AML-193 (cell line): ENCODE measurements around the gene RABL6.
A peak's percentile ranks its signal among the peaks of the same experiment; 100 is the strongest.
"Not testable (repeated sequence)": the region's sequence is repeated elsewhere in the genome, so short reads cannot be mapped to it uniquely, and the experiment has no call there.

ENCODE experiments used
- DNase-seq, 2 experiments: peaks; one replicate each; lab custom pipeline; 2025; lab: John Stamatoyannopoulos, UW

Gene RABL6

DNA sequence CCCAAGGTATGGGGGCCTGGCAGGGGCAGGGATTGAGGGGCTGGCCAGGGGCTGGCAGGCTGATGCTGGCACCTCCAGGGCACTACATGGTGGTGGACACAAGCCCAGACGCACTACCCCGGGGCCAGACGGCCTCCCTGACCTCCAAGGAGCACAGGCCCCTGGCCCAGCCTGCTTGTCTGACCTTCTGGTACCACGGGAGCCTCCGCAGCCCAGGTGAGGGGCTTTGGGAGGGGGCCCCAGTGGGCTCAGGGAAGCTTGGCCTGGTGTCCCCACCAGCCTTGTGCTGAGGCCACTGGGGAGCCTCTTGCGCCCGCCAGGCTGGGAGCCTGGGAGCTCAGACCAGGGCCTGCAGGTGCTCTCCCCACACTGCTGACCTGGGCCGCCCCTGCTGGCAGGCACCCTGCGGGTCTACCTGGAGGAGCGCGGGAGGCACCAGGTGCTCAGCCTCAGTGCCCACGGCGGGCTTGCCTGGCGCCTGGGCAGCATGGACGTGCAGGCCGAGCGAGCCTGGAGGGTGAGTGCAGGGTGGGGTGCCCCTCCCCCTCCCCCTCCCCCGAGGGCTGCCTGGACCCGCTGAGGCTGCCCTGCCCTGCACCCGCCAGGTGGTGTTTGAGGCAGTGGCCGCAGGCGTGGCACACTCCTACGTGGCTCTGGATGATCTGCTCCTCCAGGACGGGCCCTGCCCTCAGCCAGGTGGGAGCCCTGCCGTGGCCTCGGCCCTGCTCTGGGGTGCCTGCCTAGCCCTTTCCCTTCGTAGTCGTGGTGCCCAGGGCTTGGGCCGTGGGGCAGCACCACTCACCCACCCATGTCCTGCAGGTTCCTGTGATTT, 50.0 kb downstream of the RABL6 start:
- DNase-seq = no peak

DNA sequence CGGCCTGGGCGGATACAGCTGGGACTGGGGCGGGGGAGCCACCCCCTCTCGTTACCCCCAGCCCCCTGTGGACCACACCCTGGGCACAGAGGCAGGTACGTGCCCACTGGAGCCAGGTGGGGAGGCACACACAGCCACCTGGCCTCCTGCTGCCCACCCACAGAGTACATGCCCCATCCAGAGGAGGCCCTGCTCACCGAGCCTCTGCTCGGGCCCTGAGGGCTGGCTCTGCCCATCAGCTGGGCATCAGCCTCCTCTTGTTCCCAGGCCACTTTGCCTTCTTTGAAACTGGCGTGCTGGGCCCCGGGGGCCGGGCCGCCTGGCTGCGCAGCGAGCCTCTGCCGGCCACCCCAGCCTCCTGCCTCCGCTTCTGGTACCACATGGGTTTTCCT, 50.7 kb downstream of the RABL6 start:
- no peak for DNase-seq

DNA sequence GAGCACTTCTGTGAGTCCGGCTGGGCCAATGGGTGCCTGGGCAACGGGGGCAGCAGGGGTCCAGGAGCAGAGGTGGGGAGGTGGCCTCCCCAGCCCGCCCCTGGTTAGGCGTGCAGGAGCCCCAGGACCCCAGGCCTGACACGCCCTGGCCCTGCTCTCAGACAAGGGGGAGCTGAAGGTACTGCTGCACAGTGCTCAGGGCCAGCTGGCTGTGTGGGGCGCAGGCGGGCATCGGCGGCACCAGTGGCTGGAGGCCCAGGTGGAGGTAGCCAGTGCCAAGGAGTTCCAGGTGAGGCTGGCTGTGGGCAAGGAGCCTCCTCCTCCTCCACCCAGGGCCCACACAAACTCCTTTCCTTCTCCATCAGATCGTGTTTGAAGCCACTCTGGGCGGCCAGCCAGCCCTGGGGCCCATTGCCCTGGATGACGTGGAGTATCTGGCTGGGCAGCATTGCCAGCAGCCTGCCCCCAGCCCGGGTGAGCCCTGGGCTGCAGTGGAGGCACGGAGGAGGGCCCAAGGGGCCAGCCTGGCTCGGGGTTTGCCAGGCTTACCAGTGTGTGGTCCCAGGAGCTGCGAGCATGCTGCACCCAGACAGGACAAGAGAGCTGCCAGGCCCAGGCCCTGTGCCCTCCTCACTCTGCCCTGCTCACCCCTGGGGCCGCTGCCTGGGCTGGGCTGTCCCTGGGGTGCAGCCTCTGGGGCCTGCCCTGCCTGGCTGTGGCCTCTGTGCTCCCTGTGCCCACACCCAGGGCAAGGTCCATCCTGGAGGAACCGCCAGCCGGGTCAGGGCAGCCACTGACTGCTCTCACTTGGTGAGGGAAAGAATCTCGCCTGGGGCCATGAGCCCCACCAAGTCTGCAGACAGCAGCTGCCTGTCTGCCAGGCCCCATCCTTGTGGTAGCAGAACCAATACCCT, 51.4 kb downstream of the RABL6 start:
- DNase-seq = no peak

DNA sequence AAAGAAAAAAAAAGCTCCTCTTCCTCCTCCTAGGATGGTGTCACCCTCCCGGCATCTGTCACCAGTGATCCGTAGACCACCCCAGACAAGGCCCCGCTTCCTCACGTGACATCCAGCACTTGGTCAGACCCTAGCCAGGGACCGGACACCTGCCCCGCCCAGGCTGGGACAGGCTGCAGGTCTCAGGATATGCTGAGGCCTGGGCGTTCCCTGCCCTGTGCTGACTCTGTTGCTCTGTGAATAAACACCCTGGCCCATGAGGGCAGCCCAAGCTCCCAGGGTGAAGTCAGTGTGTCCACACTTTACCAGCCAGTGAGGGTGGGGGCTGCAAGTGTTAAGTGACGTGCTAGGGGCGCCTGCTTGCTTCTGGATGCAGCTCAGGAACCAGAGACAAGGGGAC, 52.8 kb downstream of the RABL6 start:
- no peak for DNase-seq

DNA sequence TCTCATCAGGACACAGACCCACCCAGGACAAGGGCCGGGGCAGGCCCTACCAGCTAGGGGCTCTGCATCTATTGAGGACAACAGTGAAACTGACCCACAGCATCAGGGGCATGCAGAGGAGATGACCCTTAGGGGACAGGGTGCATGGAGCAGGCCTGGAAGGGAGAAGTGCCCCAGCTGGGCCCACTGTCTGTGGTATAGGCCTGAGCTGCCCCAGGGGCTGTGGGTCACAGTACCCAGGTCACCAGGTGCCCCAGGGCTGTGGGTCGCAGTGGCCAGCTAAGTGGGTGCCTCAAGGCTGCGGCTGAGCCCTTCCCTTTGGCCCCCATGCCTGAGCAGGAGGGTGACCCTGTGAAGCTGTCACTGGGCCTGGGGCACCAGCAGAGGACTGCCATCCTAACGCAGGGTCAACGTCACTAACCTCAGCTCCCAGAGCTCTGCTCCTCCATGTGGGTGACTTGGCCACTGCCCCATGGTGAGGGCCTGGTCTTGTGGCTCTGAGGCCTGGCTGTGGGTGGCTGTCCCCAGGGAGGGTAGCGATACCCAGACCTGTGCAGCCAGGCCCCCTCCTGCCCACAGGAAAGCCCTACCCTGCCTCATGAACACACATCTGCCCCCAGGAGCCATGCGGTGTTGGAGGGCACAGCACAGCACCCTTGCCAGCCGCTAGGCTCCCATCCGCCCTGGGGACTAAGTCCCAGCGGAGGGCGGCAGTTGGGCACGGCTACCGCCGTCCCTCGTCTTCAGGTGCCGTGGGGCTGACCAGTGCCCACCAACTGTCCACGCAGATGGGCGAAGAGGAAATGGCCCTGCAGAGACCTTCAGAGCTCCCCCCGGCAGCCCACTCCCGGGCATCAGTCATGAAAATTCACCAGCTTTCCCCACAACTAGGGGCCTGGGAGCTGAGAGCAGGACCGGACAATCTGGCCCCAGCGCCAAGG, 53.5 kb downstream of the RABL6 start:
- DNase-seq = no peak

DNA sequence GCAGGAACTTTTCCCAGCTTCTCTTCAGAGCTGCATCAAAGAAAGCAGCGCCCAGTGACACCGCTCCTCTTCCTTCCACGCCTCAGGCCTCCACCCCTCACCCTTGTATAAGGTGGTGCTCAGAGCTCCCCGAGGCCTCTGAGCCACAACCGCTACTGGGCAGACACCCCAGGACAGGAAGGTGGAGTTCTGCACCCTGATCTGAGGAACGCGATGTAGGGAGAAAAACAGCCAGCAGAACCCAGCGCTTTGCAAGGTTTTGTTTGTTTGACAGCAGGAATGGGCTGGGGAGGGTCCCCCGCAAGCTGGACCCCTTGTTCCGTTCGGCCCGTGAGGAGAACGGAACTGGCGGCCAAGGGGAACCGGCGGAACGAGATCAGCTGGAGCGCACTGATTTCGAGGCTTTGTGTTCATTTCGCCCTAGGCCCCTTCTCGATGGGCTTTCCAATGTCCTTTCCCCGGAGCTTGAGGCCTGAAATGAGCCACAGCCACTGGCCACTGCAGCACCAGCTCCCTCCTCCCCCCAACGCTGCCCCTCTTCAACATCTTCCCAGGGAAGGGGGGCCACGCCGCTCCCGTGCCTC, 54.2 kb downstream of the RABL6 start:
- no peak for DNase-seq

DNA sequence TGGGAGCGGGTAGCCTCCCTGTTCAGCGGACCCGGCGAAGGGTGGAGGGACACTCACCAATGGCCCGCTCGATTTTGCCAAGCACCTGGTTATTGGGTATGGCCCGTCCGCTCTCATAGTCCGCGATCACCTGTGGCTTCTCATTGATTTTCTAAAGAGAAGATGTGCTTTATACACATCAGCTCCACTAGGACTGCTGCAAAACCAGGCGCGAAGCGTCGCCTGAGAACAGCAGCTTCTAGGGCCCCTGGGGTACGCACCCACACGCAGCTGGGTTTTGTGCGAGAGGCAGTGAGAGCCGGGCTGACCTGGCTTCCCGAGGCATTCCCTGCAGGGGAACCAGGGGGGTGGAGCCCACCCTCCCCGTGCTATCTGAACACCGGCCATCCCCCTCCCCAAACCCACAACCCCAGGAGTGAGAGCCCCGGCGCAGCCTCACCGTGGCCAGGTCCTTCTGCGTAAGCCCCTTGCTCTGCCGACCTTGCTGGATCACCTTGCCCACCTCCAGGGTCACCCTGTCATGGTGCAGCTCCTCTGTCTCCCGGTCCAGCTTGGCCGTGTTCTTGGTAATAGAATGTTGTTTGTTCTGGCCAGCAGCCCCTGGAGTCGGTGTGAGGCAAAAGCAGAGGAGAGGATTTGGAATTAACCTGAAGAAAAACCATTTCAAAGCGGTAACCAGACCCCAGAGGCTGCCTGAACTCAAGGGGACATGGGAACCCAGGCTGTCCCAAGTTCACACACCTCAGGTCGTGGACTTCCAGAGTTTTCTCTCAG, 55.3 kb downstream of the RABL6 start:
- no peak for DNase-seq

DNA sequence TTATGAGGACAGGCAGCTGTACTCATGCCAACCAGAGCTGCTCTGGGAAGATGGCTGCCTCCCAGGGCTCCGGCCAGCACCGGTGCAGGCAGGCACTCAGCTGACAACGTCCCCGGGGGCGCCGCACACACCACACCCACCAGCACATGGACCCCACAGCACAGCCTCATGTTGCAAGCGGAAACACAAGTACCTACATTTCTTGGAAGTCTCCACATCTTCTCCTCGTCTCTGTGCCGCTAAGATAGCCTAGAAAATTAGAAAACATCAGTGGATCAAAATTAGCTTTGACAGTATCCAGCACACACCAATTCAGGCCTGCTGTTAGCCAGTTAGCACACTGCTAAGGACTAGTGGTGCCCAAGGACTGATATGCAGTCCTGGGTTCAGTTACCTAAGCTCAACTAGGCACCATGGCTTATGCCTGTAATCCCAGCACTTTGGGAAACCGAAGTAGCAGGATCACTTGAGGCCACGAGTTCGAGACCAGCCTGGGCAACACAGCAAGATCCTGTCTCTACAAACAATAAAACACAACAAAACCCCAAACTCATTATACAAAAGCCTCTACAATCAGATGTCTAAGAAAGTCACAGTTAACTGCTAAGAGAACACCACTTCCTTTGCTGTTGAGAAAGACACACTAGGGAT, 56.0 kb downstream of the RABL6 start:
- no peak for DNase-seq

DNA sequence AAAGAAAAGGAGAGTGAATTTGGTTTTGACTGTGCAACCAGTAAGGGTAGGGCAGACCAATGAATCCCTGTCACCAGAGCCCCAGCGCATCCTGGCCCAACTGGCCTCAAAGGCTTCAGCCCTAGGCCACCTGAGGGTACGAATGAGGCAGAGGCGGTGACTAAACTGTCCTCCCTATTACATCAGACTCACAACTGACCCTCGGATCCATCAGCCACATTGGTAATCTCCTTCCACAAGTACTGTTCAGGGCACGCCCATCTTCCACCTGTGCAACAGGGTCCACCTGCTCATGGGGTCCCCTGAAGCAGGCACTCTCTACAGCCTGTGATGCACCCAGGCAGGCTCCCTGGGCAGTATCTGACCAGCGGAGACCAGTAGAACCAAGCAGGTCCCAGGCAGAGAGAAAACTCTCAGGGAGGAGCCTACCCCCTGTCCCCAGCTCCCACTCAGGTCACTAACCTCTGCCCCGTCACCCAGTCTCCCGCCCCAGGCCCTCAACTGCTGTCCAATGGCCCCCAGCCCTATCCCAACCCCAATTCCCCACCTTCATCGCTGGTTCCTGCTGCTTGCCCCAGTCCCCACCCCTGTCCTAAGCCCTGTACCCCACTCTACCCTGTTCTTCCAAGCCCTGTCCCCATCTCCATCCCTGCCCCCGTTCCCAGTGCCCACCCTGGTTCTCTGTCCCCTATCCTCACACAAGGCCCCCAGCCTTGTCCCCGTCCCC, 57.5 kb downstream of the RABL6 start:
- DNase-seq = no peak

DNA sequence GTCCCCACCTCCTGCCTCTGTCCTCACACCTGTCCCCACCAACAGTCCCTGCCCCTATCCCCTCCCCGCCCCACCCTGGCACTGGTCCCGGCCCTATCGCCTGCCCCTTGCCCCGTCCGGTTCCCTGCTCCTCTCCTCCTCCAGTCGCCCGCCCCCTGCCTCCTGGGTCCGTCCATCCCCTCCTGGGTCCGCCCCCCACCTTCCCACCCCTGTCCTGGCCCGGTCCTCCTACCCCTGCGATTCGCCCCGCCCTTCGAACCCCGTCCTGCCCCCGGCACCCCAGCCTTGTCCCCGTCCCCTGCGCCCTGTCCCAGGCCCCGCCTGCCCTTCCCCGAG, 58.0 kb downstream of the RABL6 start:
- DNase-seq = no peak

DNA sequence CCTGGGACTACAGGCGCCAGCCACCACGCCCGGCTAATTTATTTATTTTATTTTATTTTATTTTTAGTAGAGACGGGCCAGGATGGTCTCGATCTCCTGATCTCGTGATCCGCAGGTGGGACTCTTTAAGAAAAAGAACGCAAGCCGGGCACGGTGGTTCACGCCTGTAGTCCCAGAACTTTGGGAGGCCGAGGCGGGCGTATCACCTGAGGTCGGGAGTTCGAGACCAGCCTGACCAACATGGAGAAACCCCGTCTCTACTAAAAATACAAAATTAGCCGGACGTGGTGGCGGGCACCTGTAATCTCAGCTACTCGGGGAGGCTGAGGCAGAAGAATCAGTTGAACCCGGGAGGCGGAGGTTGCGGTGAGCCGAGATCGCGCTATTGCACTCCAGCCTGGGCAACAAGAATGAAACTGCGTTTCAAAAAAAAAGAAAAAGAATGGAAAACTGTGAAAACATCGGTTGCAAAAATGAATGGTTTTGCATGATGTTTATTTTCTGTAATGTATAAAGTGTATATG, 59.2 kb downstream of the RABL6 start:
- DNase-seq = not testable (repeated sequence)

DNA sequence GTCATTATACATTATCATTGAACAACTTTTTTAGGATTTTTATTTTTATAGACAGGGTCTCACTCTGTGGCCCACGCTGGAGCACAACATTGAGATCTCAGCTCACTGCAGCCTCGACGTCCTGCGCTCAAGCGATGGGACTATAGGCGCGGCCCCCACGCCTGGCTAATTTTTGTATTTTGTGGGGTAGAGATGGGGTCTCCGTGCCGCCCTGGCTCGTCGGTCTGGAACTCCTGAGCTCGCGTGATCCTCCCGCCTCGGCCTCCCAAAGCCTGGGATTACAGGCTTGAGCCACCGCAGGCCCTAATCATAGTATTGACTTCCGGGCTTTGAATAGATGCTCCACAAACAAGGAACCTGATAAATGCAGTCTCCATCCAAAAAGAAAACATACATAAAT, 59.7 kb downstream of the RABL6 start:
- no peak for DNase-seq

DNA sequence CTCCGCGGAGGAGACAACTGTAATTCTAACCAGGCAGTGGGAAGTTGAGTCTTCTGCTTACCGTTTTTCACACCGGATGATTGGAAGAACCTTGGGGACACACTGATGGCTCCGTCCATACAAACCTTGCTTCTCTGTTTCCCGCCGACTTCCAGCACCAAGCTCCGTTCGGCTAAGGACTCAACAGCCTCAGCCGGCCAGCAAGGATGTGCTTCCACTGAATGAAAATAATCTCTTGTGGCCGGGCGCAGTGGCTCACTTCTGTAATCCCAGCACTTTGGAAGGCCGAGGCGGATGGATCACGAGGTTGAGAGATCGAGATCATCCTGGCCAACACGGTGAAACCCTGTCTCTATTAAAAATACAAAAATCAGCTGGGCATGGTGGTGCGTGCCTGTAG, 60.2 kb downstream of the RABL6 start:
- DNase-seq = no peak

DNA sequence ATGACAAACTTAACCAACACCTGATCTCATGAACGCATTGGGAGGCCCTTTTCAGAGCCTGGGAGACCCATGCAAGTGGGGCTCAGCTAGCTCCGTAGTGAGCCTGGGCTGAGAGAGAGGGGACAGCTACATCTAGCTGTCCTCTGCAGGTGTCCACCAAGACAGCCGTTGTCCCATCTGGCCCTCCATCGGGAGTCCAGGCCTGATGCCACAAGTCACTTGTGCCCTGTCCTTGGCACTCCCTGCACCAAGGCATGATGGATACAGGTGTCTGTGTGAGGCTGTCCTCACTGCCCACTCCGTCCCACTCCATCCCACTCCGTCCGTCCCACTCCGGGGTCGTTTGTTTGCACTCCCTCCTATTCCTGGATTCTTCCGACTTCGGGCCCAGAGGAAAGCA, 60.9 kb downstream of the RABL6 start:
- DNase-seq = no peak

DNA sequence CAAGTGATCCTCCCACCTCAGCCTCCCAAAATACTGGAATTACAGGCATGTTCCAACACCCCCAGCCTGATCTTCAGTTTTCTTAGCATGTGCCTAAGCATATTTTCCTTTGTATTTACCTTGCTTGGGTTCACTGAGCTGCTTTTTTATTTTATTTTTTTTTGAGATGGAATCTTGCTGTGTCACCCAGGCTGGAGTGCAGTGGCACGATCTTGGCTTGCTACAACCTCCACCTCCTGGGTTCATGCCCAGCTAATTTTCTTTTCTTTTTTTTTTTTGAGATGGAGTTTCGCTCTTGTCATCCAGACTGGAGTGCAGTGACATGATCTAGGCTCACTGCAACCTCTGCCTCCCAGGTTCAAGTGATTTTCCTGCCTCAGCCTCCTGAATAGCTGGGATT, 61.9 kb downstream of the RABL6 start:
- not testable (repeated sequence) for DNase-seq

DNA sequence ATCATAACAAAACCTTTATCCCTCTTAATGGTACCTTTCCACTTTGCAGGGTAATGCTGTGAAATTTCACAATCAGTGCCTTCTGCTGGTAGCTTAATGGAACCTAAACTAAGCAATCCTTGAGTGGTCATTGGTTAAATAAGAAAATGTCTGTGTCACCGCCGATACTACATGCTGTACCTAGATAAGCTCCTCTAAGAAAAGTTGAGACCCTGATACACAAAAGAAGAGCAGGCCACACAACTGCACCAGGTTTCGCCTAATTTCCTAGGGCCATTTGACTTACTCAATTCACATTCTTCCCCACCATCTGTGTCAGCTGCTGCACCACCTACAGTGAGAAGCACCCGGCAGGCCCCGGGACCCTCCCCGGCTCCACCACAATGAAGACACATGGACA, 67.4 kb downstream of the RABL6 start:
- no peak for DNase-seq

DNA sequence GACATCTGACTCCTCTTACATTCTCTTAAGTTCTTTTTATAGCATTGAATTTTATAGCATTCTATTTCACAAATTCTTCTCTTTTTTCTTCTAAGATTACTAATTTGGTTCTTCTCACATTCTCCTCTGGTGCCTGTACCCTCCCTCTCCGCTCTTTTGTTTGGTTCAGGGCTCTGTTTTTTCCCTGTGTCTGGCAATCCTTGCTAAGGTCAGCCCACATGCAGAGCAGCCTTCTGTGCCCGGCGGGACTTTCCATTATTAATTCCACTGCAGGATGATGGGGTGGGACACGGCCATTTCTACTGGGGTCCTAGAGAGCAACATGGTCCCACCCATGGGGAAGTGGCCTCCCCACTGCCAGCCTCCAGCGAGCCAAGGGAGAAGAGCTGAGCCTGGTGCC, 68.7 kb downstream of the RABL6 start:
- DNase-seq = no peak

DNA sequence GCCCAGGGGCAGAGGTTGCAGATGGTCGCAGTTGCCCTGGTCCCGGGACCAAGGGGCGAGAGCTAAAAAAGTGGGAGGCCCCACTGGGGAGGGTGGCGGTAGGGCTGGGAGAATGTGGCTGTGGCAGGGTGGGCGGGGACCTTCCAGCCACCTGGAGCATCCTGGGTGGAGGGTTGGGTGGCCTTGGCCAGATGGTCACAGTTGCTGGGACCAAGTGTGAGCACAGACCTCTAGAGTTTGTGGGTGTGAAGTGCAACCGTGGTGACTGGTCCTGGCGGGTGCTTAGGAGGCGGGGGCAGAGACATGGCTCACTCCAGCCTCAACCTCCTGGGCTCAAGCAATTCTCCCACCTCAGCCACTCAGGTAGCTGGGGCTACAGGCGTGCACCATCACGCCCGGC, 72.9 kb downstream of the RABL6 start:
- no peak for DNase-seq

DNA sequence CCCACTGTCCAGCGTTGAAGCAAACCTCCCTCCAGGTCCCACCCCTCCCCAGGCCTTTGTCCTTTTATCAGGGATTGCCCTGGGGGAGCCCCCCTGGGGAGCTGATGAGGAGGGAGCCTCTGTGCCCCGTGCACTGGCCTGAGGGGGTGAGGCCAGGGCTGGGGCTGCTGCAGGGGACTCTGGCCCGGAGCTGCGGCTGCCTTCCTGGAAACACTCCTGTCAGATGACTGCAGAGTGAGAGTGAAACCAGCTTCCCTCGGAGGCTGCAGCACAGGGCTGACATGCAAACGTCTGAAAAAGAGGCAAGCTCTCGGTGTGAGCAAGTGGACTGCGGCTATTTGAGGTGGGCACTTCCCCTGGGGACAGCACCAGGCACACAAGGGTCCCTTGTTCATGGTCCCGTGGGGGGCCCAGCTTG, 74.0 kb downstream of the RABL6 start:
- peak; percentile 11 to 28 for DNase-seq
